GM23338 (cell line): ENCODE data around the gene NAA10. TPM values are rescaled to one million over a fixed set of nuclear protein-coding genes. Genes with fewer than 3 reads are reported as not detected.

Source experiments
- ATAC-seq: fragments of 200-7000 bp; cut with Tn5 transposase; 3 replicates; pipeline ENCODE4 v1.9.1; 2020
- DNase-seq: peaks from one replicate; pipeline ENCODE4 v3.0.0-alpha.2; 2015; ENCODE audit warnings: low spot score
- H2AFZ ChIP-seq: fragments of 200-600 bp; sonication (generic); 2 replicates; pipeline ENCODE4 v1.8.0; 2016; ENCODE audit warnings: antibody characterized with exemption, mild to moderate bottlenecking, moderate library complexity
- H3F3A ChIP-seq: fragments of 200-600 bp; sonication (generic); replicated peaks from 2 replicates; pipeline ENCODE4 v1.8.0; 2017; ENCODE audit warnings: antibody characterized with exemption, mixed run types, low read depth
- H3K27ac ChIP-seq: fragments of 200-600 bp; sonication (generic); 2 replicates; pipeline ENCODE4 v1.6.1; 2016; ENCODE audit warnings: low read depth
- H3K27me3 ChIP-seq: fragments of 200-600 bp; sonication (generic); 2 replicates; pipeline ENCODE4 v1.8.0; 2016; ENCODE audit warnings: mild to moderate bottlenecking, mixed run types, moderate library complexity; ENCODE audit not compliant: insufficient read depth
- H3K36me3 ChIP-seq: fragments of 200-600 bp; sonication (generic); 2 replicates; pipeline ENCODE4 v1.8.0; 2016; ENCODE audit warnings: mild to moderate bottlenecking; ENCODE audit not compliant: insufficient read depth
- H3K4me1 ChIP-seq: fragments of 200-600 bp; sonication (generic); 2 replicates; pipeline ENCODE4 v1.8.0; 2016; ENCODE audit warnings: mild to moderate bottlenecking, moderate library complexity; ENCODE audit not compliant: insufficient read depth
- H3K4me2 ChIP-seq: fragments of 200-600 bp; sonication (generic); 2 replicates; pipeline ENCODE4 v1.7.1; 2017; ENCODE audit warnings: mixed run types
- H3K4me3 ChIP-seq: fragments of 200-600 bp; sonication (generic); 2 replicates; pipeline ENCODE4 v1.6.1; 2016; ENCODE audit warnings: mixed run types
- H3K79me2 ChIP-seq: fragments of 200-600 bp; sonication (generic); replicated peaks from 2 replicates; pipeline ENCODE4 v1.8.0; 2017; ENCODE audit warnings: mild to moderate bottlenecking; ENCODE audit not compliant: insufficient read depth
- H3K9me2 ChIP-seq: fragments of 200-600 bp; sonication (generic); 2 replicates; pipeline ENCODE4 v1.8.0; 2017; ENCODE audit not compliant: insufficient read depth
- H4K20me1 ChIP-seq: fragments of 200-600 bp; sonication (generic); replicated peaks from 2 replicates; pipeline ENCODE4 v1.8.0; 2017; ENCODE audit warnings: mild to moderate bottlenecking; ENCODE audit not compliant: insufficient read depth
- H3K27ac Mint-ChIP-seq: 2 replicates; pipeline ENCODE4 v1.8.0; 2020; ENCODE audit warnings: inconsistent platforms, mild to moderate bottlenecking, moderate library complexity, mixed read lengths
- H3K27me3 Mint-ChIP-seq: 3 replicates; pipeline ENCODE4 v1.8.0; 2022; ENCODE audit warnings: low read depth, mild to moderate bottlenecking, moderate library complexity, mixed read lengths, inconsistent platforms; ENCODE audit not compliant: insufficient read depth, poor library complexity
- H3K36me3 Mint-ChIP-seq: 3 replicates; pipeline ENCODE4 v1.8.0; 2021; ENCODE audit warnings: low read depth, mild to moderate bottlenecking, inconsistent platforms, moderate library complexity, mixed read lengths
- H3K4me1 Mint-ChIP-seq: 3 replicates; pipeline ENCODE4 v1.8.0; 2020; ENCODE audit warnings: mild to moderate bottlenecking, inconsistent platforms, mixed read lengths
- H3K4me3 Mint-ChIP-seq: 3 replicates; pipeline ENCODE4 v1.8.0; 2021; ENCODE audit warnings: moderate library complexity, mild to moderate bottlenecking, inconsistent platforms, mixed read lengths
- H3K9me3 Mint-ChIP-seq: 3 replicates; pipeline ENCODE4 v1.8.0; 2020; ENCODE audit warnings: moderate library complexity, mild to moderate bottlenecking, inconsistent platforms, mixed read lengths
- CREB1 ChIP-seq: fragments of 250-450 bp; sonication (Bioruptor Pico); IDR thresholded peaks from 2 replicates; pipeline ENCODE4 v1.5.0; 2020; ENCODE audit warnings: low read depth, mild to moderate bottlenecking, moderate library complexity
- EZH2 ChIP-seq: fragments of 200-600 bp; sonication (generic); IDR thresholded peaks from one replicate; pipeline ENCODE4 v1.8.0; 2017; ENCODE audit warnings: antibody characterized with exemption, mild to moderate bottlenecking, low read depth; ENCODE audit not compliant: unreplicated experiment
- EZH2phosphoT487 ChIP-seq: fragments of 200-600 bp; sonication (generic); IDR thresholded peaks from one replicate; pipeline ENCODE4 v1.8.1; 2018; ENCODE audit warnings: antibody characterized with exemption; ENCODE audit not compliant: unreplicated experiment
- JUNB ChIP-seq: IDR thresholded peaks from one replicate; pipeline ENCODE4 v1.6.1; 2016; ENCODE audit warnings: antibody characterized with exemption; ENCODE audit not compliant: unreplicated experiment
- NANOG ChIP-seq: IDR thresholded peaks from 2 replicates; pipeline ENCODE4 v1.6.1; 2016; ENCODE audit warnings: antibody characterized with exemption, borderline replicate concordance
- POLR2AphosphoS5 ChIP-seq: IDR thresholded peaks from 2 replicates; pipeline ENCODE4 v1.6.1; 2016; ENCODE audit warnings: antibody characterized with exemption, low read depth
- STAT1 ChIP-seq: IDR thresholded peaks from one replicate; pipeline ENCODE4 v1.6.1; 2016; ENCODE audit warnings: antibody characterized with exemption; ENCODE audit not compliant: unreplicated experiment
- ZNF114 ChIP-seq: fragments of 250-450 bp; sonication (Bioruptor Pico); IDR thresholded peaks from 2 replicates; pipeline ENCODE4 v1.5.0; 2020; ENCODE audit warnings: mild to moderate bottlenecking, moderate library complexity
- ZNF331 ChIP-seq: fragments of 250-450 bp; sonication (Bioruptor Pico); IDR thresholded peaks from 2 replicates; pipeline ENCODE4 v1.5.0; 2020; ENCODE audit warnings: low read depth, mild to moderate bottlenecking, moderate library complexity
- polyA plus RNA-seq: library from polyadenylated mRNA; unstranded; fragments of >200 nt; fragmentation: Nextera tagmentation; extraction: Ambion mirVana; gene quantifications from 2 replicates; pipeline ENCODE4 v1.2.1, GENCODE V29; 2016
- total RNA-seq: library from RNA; depleted of rRNA; stranded (reverse); fragments of >200 nt; shearing (Covaris generic); gene quantifications from 2 replicates; pipeline ENCODE4 v1.2.3, GENCODE V29; 2014
- TF ChIP-seq, protein P1 (sequence below), 2 experiments: fragments of 200-600 bp in 1 of 2; sonication (generic) in 1 of 2; conservative IDR thresholded peaks; 2 replicates each; pipeline versions ENCODE4 v1.5.1 to v1.6.1; 2016 to 2017; ENCODE audit warnings: antibody characterized with exemption in 2 of 2, low read depth in 2 of 2, mild to moderate bottlenecking in 2 of 2, moderate library complexity in 1 of 2
- TF ChIP-seq, protein P2 (sequence below): IDR thresholded peaks from 2 replicates; pipeline ENCODE4 v1.6.1; 2016; ENCODE audit warnings: antibody characterized with exemption
- TF ChIP-seq, protein P3 (sequence below): IDR thresholded peaks from one replicate; pipeline ENCODE4 v1.6.1; 2018; ENCODE audit warnings: antibody characterized with exemption; ENCODE audit not compliant: unreplicated experiment

NAA10 gene
- total and polyA plus RNA-seq, 2 experiments from 2014 or later = 136 to 145 TPM

GRCh38 chrX:153939573-153939972 lies 4.7 kb upstream of the NAA10 start (continued):
- TF ChIP-seq, protein P1, sequence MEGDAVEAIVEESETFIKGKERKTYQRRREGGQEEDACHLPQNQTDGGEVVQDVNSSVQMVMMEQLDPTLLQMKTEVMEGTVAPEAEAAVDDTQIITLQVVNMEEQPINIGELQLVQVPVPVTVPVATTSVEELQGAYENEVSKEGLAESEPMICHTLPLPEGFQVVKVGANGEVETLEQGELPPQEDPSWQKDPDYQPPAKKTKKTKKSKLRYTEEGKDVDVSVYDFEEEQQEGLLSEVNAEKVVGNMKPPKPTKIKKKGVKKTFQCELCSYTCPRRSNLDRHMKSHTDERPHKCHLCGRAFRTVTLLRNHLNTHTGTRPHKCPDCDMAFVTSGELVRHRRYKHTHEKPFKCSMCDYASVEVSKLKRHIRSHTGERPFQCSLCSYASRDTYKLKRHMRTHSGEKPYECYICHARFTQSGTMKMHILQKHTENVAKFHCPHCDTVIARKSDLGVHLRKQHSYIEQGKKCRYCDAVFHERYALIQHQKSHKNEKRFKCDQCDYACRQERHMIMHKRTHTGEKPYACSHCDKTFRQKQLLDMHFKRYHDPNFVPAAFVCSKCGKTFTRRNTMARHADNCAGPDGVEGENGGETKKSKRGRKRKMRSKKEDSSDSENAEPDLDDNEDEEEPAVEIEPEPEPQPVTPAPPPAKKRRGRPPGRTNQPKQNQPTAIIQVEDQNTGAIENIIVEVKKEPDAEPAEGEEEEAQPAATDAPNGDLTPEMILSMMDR (conservative IDR thresholded peaks at IDR 0.05; ENCODE audit: low read depth in 2 of 2) = no peak
- TF ChIP-seq NANOG = no peak
- TF ChIP-seq STAT1 = no peak
- TF ChIP-seq, protein P2, sequence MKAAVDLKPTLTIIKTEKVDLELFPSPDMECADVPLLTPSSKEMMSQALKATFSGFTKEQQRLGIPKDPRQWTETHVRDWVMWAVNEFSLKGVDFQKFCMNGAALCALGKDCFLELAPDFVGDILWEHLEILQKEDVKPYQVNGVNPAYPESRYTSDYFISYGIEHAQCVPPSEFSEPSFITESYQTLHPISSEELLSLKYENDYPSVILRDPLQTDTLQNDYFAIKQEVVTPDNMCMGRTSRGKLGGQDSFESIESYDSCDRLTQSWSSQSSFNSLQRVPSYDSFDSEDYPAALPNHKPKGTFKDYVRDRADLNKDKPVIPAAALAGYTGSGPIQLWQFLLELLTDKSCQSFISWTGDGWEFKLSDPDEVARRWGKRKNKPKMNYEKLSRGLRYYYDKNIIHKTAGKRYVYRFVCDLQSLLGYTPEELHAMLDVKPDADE = no peak
- TF ChIP-seq ZNF114 = no peak
- no peak for TF ChIP-seq JUNB
- TF ChIP-seq, protein P3, sequence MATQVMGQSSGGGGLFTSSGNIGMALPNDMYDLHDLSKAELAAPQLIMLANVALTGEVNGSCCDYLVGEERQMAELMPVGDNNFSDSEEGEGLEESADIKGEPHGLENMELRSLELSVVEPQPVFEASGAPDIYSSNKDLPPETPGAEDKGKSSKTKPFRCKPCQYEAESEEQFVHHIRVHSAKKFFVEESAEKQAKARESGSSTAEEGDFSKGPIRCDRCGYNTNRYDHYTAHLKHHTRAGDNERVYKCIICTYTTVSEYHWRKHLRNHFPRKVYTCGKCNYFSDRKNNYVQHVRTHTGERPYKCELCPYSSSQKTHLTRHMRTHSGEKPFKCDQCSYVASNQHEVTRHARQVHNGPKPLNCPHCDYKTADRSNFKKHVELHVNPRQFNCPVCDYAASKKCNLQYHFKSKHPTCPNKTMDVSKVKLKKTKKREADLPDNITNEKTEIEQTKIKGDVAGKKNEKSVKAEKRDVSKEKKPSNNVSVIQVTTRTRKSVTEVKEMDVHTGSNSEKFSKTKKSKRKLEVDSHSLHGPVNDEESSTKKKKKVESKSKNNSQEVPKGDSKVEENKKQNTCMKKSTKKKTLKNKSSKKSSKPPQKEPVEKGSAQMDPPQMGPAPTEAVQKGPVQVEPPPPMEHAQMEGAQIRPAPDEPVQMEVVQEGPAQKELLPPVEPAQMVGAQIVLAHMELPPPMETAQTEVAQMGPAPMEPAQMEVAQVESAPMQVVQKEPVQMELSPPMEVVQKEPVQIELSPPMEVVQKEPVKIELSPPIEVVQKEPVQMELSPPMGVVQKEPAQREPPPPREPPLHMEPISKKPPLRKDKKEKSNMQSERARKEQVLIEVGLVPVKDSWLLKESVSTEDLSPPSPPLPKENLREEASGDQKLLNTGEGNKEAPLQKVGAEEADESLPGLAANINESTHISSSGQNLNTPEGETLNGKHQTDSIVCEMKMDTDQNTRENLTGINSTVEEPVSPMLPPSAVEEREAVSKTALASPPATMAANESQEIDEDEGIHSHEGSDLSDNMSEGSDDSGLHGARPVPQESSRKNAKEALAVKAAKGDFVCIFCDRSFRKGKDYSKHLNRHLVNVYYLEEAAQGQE = no peak
- no peak for TF ChIP-seq EZH2phosphoT487
- TF ChIP-seq POLR2AphosphoS5 = no peak
- no peak for TF ChIP-seq EZH2

GRCh38 chrX:153938226-153938786 lies 3.5 kb upstream of the NAA10 start:
- H3K4me3 Mint-ChIP-seq = no peak overlapping the region
- no peaks in the 10 kb centered on the region for H3K27me3 ChIP-seq
- TF ChIP-seq JUNB = no peak
- no peak for TF ChIP-seq CREB1
- no peak for TF ChIP-seq STAT1
- no peak for TF ChIP-seq POLR2AphosphoS5
- TF ChIP-seq, protein P2 = no peak
- no peak for TF ChIP-seq ZNF331
- no peak for TF ChIP-seq EZH2phosphoT487
- no peak for TF ChIP-seq ZNF114
- TF ChIP-seq EZH2 = no peak
- TF ChIP-seq, protein P1 (conservative IDR thresholded peaks at IDR 0.05; ENCODE audit: low read depth in 2 of 2) = no peak
- TF ChIP-seq, protein P3 = no peak

More at GRCh38 chrX:153938226-153938786, 3.5 kb upstream of the NAA10 start:
- H3K27ac ChIP-seq = no peak overlapping the region
- no peak overlapping the region for H2AFZ ChIP-seq
- Mint-ChIP-seq H3K27me3 (peaks cover 5% of the 10 kb centered on the region), H3K4me1 (peaks cover 24% of the 10 kb centered on the region), H3K9me3 (no peaks in the 10 kb centered on the region), H3K36me3 (peaks cover 5% of the 10 kb centered on the region; the same call in 1 of the 3 replicates), H3K27ac (no peak overlapping the region)
- H3K4me1 ChIP-seq = peaks cover 4% of the 10 kb centered on the region; the same call in 1 of the 2 replicates
- ATAC-seq (no peak), DNase-seq (peak; percentile 22)
- H3K36me3 ChIP-seq = no peaks in the 10 kb centered on the region
- H3F3A ChIP-seq = no peaks in the 10 kb centered on the region
- no peaks in the 10 kb centered on the region for H3K9me2 ChIP-seq
- H4K20me1 ChIP-seq = no peaks in the 10 kb centered on the region
- H3K4me2 ChIP-seq = no peak overlapping the region
- H3K79me2 ChIP-seq = peaks cover 12% of the 10 kb centered on the region
- H3K4me3 ChIP-seq = no peak overlapping the region
